GM19240 (cell line): ENCODE data around the gene IPO11.

Experiments used
- DNase-seq: peaks from one replicate; pipeline ENCODE4 v3.0.0; 2011; ENCODE audit warnings: low spot score; ENCODE audit not compliant: insufficient read length

IPO11 gene

DNA sequence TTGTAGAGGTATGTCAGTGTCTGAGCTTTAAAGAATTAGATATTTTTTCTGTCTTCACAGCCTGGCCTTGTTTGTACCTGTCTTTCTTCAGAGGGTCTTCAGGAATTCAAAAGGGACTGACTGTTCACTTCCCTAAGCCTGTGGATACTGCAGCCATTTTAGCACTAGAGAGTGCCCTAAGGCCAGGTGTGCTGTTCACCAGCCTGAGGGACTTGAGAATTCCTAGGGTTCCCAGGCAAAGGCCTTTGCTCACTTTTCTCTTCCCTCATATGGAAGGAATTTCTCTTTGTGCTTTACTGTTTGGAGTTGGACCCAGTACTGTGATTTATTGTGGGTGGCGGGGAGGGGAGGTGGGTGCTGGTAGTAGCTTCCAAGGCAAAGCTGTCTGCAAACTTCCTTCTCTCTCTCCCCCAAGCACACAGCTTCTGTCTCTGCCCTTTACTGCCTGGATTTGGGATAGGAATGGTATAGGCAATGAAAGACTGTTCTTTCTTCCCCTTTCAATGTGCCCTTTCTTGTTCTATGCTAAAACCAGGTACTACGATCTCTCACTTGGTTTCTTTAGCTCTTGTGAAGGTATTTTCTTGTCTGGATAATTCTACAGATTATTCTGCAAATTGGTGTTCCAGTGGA, 156.4 kb downstream of the IPO11 start:
- no peak for DNase-seq

DNA sequence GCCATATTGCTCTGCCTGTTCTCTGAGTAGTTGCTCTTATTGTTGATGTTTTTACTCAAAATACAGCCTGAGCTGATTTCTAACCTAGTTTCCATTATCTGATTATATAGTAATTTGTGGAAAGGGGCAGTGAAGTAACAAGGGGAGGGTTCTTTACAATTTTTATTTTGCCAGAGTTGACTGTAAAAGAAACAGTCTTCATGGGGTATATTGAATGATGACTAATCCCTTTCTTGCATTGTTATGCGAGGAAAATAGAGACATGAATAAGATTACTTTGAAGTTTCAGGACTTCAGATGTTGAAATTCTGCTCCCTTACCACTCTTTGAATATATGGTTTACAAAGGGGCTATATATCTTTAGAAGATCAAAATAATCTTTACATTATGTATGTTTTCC, 156.9 kb downstream of the IPO11 start:
- no peak for DNase-seq

DNA sequence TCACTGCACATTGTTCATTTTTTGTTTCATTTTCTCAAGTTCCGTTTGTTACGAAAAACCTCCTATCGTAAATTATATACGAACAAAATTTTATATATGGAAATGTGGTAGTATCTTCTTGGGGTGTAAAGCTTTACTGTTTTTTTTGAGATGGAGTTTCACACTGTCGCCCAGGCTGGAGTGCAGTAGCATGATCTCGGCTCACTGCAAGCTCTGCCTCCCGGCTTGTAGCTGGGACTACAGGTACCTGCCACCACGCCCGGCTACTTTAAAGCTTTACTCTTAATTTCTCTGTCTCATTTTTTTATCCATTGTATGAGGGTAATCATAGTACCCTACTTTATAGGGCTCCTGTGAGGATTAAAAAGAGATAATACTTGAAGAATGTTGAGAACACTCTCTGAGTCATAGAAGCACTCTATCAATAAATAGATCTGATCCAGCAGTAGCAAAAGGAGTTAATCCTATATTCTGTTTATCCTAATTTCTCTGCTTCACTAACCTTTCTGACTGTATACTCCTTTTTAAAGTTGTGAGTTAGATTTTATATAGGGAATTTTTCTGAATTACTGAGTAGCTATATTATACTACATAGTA, 160.5 kb downstream of the IPO11 start:
- no peak for DNase-seq

DNA sequence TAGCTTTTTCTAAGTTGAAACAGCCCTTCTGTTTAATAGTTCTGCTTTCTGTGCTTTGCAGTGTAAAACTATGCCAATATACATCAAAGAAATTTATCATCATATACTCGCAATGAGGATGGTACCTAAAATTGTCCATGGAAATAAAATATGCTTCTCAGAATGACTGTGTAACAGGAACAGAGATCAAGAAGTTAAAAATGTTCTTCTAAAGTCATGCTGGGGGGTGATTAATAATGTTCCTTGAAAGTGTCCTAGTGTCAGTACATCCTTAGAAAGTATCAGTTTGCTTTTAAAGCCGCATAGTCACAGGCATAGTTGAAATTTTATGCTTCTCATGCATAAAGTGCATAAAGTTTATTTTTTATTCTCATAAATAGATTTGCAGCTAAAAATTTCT, 162.0 kb downstream of the IPO11 start:
- DNase-seq, result no peak

DNA sequence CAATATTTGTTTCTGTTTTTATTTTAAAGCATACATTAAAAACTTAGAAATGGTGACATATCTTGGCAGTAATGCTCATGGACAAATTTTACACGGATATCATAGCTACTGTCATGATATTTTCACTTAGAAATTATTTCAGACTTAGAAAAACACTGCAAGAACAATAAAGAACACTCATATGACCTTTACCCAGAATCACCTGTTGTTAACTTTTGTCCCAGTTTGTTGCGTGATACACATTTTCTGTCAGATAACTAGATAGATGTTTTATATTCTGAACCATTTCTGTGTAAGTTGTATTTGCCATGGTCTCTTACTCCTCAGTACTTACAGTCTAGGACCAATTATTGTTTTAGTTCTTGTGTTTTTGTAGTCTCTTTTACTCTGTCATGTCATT, 162.5 kb downstream of the IPO11 start:
- no peak for DNase-seq

DNA sequence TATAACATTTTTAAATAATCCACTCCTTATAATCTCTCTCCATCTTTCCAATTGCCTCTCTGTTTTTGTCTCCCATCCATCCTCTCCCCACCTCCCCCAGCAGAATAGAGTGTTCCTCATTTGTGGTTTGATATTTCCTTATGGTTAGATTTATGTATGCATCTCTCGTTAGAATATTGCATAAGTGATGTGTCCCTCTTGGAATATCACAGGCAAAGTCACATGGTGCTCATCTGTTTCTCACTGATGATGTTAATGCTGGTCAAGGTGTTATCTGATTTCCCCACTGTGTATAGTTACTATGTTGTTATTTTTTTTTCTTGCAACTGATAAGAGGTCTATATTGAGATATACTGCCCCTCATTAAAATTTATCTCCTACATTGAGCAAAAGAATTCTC, 162.9 kb downstream of the IPO11 start:
- DNase-seq, result no peak

DNA sequence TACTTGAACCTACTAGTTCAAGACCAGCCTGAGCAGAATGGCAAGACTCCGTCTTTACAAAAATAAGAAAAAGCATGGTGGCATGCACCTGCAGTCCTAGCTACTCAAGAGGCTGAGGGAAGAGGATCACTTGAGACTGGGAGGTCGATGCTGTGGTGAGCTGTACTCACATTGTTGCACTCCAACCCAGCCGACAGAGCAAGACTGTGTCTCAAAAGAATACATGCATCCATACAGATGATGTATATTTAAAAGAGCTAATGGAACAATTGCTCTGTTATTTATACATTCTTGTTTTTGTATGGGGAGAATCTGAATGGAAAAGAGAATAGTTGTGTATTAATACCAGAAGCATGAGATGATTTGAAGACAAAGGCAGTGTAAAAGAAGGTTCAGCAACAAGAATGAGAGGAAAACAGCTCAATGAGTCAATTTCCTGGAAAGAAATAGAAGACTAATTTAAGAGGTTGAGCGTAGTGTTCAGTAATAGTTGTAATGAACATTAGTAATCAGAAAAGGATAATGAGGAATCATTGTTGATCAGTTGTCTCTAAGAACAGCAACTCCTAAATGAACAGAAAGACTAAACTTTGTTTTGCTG, 164.1 kb downstream of the IPO11 start:
- DNase-seq, result no peak

DNA sequence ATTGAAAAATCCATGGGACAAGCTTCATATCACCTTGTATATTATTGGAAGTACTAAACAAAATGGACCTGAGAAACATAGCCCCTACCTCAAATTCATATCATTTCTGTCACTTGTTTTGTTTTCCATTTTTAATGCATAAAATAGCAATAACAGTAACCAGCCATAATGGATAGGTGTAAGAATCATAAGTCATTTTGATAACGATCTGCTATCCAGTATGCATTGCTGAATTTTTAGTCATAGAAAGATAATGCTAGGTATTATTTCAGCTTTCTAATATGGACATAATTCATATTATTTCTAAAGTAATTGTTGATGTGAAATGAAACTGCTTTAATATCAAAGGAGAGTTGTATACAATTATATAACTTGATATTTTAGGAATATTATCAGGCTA, 164.9 kb downstream of the IPO11 start:
- DNase-seq, result no peak

DNA sequence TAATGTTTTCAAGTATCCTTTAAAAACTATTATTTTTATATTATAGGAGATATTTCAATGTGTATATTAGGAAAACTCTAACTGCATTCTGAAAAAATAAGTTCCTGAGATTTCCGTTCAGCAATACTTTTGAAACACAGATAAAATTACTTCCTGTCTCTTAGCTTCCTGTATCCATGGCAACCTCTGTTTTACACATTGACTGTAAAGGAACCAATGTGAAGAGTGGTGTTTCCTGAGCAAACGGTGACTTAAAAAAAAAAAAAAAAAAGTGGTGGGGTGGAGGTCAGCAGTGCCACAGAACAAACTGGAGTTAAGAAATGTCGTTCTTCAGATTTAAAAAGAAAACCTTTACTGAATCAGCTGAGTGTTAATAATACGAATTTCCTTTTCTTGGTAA, 166.0 kb downstream of the IPO11 start, which contains the start of gene LRRC70:
LRRC70 (plus strand) TSS at position 280 of the 400 bp plus-strand sequence. CDS start 620 bp downstream, outside the sequence.
- DNase-seq, result no peak

DNA sequence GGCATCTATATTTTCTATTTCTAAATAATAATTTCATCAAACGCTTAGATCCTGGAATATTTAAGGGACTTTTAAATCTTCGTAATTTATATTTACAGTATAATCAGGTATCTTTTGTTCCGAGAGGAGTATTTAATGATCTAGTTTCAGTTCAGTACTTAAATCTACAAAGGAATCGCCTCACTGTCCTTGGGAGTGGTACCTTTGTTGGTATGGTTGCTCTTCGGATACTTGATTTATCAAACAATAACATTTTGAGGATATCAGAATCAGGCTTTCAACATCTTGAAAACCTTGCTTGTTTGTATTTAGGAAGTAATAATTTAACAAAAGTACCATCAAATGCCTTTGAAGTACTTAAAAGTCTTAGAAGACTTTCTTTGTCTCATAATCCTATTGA, 167.2 kb downstream of the IPO11 start:
- no peak for DNase-seq

DNA sequence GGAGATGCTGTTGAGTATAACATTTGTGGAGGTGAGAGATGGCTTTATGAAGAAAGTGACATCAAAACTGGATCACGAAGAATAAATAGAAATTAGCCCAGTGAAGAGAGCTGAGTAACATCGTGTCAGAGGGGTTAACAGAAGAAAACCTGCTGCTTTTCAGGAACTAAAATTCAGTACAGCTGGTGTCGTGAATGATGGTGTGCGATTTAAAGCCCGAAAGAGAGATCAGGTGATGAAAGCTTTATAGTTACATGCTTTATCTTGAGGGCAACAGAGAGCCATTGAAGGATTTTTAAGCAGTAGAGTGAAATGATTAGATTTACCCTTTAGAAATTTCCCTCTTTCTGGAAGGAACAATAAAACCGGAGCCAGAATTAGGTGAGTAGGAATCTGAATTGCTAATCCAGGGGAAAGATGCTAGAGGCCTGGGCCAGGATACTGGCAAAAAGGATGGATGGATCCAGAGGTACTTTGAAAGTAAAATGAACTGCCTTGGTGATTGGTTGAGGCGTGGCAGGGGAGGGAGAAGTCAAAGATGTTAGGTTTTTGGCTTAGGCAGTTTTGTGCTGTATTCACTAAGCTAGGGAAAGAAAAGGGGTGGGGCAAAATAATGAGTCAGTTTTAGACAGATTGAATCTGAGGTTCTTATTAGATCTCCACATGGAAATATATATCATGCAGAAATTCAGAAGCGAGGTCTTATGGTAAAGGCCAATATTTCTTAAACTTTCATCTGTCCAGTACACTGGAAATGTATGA, 169.5 kb downstream of the IPO11 start:
- no peak for DNase-seq

DNA sequence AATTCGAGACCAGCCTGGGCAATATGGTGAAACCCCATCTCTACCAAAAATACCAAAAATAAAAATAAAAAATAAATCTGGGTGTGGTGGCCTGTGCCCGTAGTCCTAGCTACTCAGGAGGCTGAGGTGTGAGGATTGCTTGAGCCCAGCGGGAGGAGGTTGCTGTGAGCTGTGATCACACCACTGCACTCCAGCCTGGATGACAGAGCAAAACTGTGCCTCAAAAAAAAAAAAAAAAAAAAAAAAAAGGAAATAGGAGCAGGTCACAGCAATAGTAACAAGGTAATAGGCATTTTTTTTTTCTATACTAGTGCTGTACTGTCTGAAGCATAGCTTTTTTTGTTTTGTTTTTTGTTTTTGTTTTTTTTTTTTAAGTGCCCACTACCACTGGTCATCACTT, 171.8 kb downstream of the IPO11 start:
- no peak for DNase-seq

DNA sequence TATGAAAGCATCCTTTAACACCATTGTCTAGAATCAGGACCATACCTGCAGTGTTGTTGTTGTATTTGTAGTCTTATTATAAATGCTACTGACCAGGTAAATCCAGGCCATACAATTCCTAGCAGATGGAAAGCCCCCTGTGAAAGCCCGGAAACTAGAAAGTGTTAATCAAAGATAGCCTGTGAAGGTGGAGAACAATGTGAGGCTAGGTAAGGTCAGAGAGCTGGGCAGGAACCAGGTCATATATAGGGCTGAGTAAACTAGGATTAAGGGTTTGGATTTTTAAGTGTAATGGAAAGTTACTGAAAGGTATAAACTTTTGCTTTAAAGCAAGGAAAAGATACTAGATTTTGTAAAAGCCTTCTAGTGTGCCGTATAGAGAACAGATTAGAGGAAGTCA, 172.7 kb downstream of the IPO11 start:
- no peak for DNase-seq

DNA sequence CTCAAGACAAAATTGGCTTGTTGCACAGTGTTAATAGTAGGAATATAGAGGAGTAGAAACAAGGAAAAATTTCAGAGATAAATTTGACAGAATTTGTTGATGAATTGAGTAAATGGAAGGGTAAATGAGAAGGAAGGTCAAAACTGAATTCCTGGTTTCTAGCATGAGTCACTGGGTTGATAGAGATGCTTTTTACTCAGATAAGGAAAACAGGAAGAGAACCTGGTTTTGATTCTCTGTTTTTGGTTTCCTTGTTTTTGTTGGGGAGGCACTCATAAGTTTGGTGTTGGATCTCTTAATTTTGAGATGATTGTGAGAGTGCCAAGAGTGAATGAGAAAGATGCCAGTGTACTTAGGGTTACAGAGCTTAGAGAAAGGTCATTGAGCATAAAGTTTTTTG, 173.2 kb downstream of the IPO11 start:
- DNase-seq, result no peak

DNA sequence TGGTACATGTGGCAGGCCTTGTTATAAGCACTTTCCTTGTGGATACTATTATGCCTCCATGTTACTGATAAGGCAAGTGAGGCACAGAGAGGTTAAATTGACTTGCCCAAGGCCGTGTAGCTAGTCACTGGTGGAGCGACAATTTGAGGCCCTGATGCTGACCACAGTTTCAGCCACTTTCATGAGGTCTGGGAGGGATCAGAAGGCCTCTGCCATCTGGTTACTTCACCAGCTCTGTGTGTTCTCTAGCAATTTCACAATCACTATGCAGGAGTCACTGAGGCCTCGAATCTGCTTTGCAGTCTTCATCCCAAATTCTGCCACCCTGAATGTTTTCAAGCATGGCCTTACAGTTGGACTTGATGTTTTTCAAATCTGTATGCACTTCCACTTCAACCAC, 175.2 kb downstream of the IPO11 start:
- DNase-seq, result no peak

DNA sequence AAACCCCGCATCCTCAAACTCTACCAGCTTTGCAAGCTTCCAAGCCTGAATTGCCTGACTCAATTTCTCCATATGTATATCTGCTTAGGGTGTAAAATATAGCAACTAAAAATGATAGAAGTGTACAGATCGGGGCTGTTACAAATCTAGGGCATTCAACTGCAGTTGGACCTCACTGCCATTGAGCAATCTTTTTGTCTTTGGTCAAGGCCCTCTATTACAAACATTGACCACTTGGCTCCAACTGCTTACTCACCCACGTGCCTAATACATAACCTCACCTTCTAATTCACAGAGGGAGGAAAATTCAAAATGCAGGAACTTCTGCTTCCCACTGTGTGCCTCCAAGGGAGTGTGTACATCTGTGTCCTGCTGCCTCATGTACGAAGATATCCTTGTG, 176.1 kb downstream of the IPO11 start:
- no peak for DNase-seq

DNA sequence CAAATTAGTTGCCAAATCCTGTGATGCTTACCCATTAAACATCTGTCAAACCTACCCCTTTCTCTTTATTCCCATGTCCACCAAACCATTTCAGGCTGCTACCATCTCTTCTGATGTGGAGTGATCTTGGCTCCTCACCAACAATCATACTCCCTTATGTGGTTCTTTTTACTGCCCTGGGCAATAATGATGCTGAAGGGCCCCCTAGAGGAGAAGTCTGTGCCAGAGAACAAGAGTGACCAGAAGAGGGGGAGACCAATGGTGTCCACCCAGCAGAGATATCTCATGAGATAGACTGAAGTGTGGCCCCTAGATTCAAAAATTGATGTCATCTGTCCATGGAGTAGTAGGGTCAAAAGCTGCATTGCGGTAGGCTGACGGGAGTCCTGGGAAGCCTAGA, 176.9 kb downstream of the IPO11 start:
- no peak for DNase-seq

DNA sequence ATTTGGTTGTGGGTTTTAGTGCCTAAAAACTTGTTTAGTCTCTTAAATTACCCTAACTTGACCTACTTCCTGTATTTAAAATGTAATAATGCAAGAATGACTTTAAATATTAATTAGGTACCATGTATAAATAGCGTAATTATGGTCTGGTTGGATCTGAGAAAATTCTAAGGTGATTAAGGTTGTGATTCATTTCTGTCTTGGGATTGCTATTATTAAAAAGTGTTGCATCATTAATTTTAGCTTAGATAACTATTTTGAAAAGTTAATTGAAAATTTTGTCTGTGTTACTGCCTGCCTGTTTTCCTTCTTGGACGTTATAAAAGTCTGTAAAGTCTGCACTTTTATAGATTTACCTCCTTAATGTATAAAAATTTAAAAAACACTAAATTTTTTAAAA, 177.8 kb downstream of the IPO11 start:
- no peak for DNase-seq

DNA sequence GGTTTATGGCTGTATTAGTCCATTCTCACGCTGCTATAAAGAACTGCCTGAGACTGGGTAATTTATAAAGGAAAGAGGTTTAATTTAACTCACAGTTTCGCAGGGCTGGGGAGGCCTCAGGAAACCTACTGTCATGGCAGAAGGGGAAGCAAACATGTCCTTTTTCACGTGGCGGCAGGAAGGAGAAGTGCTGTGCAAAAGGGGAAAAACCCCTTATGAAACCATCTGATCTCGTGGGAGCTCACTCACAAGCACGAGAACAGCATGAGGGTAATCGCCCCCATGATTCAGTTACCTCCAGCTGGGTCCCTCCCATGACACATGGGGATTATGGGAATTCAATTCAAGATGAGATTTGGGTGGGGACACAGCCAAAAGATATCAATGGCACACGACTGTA, 180.0 kb downstream of the IPO11 start:
- no peak for DNase-seq

DNA sequence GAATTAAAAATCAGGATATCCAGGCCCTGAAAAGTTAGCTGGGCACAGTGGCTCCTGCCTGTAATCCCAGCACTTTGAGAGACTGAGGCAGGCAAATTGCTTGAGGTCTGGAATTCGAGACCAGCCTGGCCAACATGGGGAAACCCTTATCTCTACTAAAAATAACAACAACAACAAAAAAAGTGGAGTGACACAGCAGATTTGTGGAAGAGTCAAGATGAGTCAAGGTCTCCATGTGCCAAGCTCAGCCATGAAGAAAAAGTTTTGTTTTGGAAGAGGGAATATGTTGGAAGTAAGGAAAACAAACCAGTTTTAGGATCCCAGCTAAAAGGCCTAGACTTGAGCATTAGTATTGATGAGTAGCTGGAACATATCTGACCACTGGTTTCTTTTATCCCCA, 180.8 kb downstream of the IPO11 start:
- DNase-seq, result no peak

DNA sequence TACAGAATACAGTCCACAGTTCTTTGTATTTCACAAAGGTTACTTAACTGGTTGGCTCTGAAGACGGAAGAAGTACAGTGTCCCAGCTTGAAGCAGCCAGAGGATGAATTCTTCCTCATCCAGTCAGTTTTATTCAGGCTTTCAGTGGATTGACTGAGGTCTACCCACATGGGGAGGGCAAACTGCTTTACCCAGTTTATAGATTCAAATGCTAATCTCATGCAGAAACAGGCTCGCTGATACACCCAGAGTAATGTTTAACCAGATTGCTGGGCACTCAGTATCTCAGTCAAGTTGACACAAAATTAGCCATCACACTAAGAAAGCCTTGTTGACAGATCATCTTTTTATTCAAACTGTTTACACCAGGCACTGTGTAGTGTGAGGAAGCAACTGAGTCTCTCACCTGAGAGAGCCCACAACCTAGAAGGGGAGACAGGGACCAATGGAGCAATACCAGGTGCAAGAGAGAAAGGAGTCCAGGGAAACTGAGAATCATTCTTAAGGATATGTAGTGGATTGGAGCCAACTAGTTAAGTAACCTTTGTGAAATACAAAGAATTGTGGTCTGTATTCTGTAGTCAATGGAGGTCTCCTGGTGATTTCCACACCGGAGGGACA, 181.9 kb downstream of the IPO11 start:
- DNase-seq, result no peak

DNA sequence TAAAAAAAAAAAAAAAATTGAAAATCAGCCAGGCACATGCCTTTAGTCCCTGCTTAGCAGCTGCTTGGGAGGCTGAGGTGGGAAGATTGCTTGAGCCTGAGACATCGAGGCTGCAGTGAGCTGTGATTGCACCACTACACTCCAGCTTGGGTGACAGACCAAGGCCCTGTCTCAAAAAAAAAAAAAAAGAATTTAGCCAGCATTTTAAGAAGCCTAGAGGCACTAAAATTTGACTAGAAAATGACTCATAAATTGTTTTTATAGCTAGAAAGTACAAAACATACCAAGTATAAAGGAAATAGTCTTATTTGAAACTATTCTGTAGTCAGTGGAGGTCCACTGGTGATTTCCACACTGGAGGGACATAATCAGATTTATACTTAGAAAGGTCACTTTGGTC, 183.5 kb downstream of the IPO11 start:
- no peak for DNase-seq
